GM19035 (cell line): Measurements from ENCODE around the gene RAB43.
"Not testable (repeated sequence)": the region's sequence is repeated elsewhere in the genome, so short reads cannot be mapped to it uniquely, and the experiment has no call there.

Experiments used
- ATAC-seq: cut with Tn5 transposase; IDR thresholded peaks from one replicate; pipeline ENCODE4 v1.9.1; 2021; ENCODE audit not compliant: unreplicated experiment

Gene RAB43

DNA sequence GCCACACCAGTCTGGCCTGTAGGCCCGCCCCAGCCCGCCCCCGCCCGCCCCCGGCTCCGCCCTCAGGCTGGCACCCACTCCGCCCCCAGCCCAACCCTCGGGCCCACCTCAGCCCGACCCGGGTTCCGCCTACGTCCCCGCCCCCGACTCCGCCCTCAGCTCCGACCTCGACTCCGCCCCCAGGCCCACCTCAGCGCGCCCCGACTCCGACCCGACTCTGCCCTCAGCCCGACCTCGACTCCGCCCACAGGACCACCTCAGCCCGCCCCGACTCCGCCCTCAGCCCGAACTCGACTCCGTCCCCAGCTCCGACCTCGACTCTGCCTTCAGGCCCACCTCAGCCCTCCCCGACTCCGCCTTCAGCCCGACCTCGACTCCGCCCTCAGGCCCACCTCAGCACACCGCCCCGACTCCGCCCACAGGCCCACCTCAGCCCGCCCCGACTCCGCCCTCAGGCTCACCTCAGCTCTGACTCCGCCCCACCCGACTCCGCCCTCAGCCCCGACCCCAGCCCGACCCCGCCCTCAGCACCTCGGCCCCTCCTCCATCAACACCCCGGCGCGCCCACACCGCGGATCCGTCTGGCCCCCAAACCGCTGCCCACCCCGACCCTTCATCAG is at the start of gene RAB43:
Gene RAB43 (minus strand): TSS at position 13 of the 620 bp plus-strand sequence. CDS start 315 bp downstream, outside the sequence.
- ATAC-seq: peak; percentile 50

DNA sequence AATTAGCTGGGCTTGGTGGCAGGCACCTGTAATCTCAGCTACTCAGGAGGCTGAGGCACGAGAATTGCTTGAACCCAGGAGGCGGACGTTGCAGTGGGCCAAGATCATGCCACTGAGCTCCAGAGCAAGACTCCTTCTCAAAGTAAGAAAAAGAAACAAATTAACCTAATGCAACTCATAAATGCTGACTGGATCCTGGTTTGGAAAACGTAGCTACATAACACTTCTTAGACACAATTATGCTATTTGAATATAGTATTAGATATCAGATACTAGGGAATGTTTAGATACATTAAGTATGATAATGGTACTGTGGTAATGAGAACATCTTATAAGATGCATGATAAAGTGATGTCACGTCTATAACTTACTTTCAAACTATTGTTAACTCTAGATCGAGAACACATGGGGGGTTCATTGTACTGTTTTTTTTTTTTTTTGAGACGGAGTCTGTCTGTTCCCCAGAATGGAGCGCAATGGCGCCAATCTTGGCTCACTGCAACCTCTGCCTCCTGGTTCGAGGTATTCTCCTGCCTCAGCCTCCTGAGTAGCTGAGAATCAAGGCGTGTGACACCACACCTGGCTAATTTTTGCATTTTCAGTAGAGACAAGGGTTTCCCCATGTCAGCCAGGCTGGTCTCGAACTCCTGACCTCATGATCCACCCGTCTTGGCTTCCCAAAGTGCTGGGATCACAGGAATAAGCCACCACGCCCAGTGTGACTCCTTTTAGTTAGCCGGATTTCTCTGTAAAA is 45.2 kb upstream of the RAB43 start:
- ATAC-seq: no peak

DNA sequence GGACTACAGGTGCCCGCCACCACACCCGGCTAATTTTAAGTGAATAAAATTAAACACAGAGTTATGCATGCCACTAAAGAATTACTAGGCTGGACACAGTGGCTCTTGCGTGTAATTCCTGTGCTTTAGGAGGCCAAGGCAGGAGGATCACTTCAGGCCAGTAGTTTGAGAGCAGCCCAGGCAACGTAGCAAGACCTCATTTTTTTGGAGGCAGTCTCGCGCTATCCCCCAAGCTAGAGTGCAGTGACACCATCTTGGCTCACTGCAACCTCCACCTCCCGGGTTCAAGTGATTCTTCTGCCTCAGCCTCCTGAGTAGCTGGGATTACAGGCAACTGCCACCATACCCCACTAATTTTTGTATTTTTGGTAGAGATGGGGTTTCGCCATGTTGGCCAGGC is 44.0 kb upstream of the RAB43 start:
- ATAC-seq: not testable (repeated sequence)

DNA sequence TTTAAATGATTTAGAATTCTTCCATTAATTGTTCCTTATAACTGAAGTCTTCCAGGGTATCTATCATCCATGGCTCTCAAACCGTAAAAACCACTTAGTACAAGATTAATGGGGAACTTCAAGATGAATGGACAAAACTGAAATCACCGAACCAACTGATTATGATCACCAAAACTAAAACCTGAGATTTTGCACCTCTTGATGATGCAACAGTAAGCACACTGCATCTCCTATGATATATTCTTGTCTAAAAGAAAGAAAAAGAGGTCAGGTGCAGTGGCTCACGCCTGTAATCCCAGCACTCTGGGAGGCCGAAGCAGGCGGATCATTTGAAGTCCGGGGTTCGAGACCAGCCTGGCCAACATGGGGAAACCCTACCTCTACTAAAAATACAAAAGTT is 42.9 kb upstream of the RAB43 start:
- no peak for ATAC-seq

DNA sequence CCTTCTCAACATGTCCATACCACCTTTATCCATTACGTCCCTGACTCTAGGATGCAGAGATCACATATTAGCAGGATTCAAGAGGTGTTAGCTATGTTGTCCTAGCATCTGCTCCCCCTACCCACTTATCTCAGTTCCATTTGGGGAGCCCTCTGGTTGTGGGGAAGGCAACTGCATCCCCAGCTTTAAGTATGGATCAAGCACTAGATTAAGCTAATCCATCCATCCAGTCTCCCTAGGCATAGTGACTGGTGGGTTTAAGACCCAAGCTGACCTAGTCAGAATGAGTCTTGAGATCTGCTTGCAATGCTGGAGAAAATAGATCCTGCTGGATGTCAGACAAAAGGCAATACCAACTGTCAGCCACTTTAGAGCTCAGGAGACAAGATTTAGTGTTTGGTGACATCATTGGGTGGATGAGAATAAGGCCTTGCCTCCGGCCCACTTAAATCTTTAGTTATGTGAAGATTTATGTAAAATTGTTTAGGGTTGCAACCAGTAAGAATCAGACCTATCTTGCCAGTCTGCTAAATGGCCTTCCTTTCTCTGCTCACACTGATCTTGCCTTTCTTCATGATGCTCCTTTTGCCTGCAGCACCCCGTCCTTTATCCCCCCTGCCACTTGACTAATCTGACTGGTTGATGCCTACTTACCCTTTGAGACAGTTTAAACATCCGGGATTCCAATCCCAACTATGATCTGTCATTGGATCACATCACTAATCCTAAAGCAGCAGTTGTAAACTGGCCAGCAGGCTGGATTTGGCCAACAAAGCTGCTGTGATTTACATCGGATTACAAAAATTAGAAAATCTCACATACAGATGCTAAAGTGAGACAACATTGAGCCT is 41.4 kb upstream of the RAB43 start:
- ATAC-seq: no peak

DNA sequence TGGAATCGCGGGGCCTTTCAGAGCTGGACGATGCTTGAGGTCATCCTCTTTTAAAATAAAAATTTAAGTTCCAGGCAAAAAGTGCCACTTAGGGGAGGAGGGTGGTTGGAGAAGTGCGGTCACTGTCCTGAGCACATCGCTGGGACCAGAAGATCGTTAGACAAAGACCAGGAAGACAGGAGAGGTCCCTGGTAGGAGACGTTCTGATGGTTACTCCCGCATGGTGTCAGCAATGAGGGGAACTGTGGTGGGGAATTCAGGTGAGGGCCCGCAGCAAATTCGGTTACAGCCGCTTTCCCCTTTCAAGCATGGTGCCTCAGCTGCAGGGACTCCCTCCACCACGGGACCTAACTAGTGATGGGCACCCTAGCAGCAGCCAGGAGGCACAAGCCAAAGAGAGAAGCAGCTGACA is 40.3 kb upstream of the RAB43 start:
- no peak for ATAC-seq

DNA sequence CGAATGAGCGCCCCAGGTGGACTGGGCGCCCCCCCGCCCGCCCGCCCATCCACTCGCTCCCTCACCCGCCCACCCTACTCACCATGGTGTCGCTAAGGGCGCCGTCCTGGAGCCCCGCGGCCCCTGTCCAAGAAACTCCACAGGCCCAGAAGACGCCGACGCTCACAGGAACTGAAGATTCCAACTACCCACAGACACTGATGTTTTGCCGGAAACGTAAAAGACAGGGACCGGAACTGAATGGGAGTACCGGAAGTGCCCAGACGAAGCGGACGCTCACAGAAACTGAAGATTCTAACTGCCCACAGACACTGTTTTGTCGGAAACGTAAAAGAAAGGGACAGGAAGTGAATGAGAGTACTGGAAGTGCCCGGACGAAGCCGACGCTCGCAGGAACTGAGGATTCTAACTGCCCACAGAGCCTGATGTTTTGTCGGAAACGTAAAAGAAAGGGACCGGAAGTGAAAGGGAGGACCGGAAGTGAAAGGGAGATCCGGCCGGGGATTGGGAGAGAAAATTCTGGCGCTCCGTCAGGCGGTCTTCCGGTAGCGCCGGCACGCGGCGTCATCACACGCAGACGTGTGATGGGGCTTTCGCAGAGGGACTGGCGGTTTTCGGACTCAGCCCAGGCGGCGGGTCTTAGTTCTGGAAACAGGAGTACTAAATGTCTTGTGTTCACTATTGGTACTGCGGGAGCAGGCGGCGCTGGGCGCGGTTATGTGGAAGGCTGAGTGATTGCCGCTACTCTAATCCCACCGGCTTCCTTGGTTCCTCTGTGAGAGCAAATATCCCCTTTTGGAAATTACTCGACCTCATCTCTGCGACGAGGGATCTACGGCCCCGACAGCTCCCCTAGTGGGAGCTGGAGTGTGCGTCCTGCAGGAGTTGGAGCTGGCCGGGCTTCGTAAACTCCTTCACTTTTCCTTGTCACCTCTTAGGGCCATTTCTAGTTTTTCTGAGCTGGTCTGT is 39.6 kb upstream of the RAB43 start, which contains the start of gene ISY1:
Gene ISY1 (minus strand): TSS at position 173 of the 969 bp plus-strand sequence. CDS start 88 bp downstream, at position 85.
- peak; percentile 86 for ATAC-seq

DNA sequence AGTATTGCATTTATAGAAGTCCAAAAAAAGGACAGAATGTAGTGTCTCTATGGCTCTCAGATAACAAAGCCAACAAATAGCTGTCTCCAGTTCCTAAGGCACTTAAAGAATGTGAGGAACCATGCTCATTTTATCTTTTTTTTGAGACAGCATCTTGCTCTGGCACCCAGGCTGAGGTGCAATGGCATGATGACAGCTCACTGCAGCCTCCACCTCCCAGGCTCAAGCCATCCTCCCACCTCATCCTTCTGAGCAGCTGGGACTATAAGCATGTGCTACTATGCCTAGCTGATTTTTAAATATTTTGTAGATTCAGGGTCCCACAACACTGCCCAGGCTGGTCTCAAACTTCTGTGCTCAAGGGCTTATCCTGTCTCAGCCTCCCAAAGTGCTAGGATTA is 23.2 kb upstream of the RAB43 start:
- no peak for ATAC-seq

GRCh38 chr3:129141011-129141410 is 19.4 kb upstream of the RAB43 start:
- not testable (repeated sequence) for ATAC-seq

DNA sequence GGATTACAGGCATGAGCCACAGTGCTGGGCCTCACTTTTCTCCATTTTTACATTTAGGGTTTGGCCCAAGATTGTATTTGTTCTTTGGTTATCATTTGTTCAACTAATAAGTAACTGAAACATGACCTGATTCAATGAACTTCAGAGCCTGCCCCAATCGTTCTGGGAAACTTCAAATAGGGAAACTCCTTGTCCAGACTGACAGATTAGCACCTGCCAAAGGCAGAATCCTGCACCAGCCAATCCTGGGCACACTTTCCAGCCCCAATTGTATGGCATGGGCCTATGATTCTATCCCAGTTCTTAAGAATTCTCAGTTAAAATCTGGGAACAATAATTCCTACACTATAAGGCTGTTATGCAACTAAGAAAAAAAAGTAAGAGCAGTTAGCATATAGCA is 18.3 kb upstream of the RAB43 start:
- no peak for ATAC-seq

GRCh38 chr3:129136275-129136674 is 14.7 kb upstream of the RAB43 start:
- ATAC-seq: not testable (repeated sequence)

DNA sequence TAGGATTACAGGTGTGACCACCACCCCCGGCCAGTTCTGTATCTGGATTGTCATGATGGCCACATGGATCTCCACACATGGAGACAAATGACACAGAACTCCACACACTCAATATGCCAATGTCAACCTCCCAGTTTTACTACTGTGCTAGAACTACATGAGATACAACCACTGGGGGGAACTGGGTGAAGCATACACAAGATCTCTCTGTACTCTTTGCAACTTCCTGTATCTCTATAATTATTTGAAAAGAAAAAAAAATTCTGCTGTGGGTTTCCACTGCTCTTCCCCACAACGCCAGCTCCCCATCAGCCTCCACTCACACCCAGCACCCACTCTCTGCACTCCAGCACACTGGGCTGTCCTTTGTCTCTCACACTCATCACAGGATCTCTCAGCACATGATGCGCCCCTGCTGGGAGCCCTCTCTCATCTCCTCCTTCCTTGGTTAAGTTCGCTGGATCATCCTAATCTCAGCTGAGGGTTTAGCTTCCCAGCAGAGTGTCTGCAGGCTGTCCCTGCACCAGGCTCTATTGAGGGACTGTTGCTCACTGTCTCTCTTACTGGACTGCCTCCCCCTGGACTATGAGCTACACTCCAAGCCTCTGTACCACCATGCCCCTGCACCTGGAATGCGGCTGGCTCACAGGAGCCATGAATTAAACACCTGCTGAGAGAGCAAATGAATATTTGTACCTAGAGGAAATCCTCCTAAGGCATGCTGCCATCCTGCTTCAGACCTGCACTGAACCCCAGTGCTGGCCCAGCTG is 10.7 kb upstream of the RAB43 start:
- ATAC-seq: no peak

- no peak for ATAC-seq
Measured at GRCh38 chr3:129131465-129132088, 10.0 kb upstream of the RAB43 start.

DNA sequence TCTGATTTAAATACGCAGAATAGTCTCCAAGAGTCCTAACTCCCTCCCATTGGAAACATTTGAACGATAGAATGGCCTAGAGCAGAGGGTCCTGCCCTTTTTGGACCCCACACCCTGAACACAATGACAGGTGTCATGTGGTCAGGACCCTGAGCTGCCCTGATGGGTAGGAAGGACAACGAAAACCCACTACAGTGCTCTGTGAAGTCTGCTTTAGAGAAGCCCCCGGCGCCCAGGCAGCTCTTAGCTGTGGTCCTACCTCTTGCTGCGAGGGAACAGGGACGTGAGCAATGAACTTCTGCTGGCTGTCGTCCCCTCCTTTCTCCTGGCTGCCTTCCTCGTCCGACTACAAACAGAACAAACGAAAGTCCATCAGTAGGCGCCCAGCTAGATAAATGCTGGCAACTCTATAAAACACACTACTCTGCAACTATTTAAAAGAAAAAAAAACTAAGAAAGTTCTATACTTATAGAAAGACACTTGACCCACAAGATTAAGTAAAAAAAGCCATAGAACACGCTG is 8.7 kb upstream of the RAB43 start:
- no peak for ATAC-seq

- no peak for ATAC-seq
Measured at GRCh38 chr3:129128357-129129155, 7.0 kb upstream of the RAB43 start.

DNA sequence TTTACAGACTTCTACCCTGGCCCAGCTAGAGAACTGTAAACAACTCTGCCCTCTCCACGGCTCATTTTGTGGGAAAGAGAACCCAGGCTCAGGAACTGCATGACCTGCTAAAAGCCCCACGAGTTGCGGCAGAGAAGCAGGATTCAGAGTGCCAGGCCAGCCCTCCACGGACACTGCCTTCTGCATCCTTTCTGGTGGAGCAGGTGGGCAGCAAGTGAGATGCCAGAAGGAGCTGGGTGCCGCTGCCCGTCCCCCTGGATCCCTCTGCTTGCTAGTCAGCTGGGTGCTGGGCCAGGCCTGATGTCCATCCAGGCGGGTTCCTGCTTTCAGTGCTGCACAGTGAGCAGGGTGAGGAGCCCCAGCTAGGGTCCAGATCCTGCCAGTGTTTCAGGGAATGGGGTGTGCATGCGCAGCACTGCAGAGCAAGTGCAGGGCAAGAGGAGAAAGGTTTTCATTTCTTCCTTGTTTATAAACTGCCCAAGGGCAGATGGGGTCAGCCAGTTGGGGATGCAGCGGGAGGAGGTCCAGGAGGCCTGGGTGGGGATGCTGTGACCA is 5.2 kb upstream of the RAB43 start:
- no peak for ATAC-seq

GRCh38 chr3:129123314-129124060 is 1.9 kb upstream of the RAB43 start:
- ATAC-seq: no peak
